H9 (cell line): ENCODE results near the gene CT45A10. TPM values are rescaled to one million over a fixed set of nuclear protein-coding genes. Genes with fewer than 3 reads are reported as not detected.

Experiments
- DNase-seq: peaks from one replicate; pipeline ENCODE4 v3.0.0-alpha.2; 2017
- H2AFZ ChIP-seq: one replicate; pipeline ENCODE4 v1.6.1; 2013; ENCODE audit warnings: mild to moderate bottlenecking, low read length, control low read depth, moderate library complexity
- H2AK5ac ChIP-seq: 2 replicates; pipeline ENCODE4 v1.6.1; 2013; ENCODE audit warnings: low read length, control low read depth, mixed read lengths; ENCODE audit not compliant: insufficient read length
- H2BK120ac ChIP-seq: one replicate; pipeline ENCODE4 v1.6.1; 2013; ENCODE audit warnings: low read depth, mild to moderate bottlenecking, low read length, control low read depth, inconsistent platforms; ENCODE audit not compliant: poor library complexity, severe bottlenecking
- H2BK12ac ChIP-seq: 2 replicates; pipeline ENCODE4 v1.6.1; 2013; ENCODE audit warnings: low read length, control low read depth, mixed read lengths, low read depth; ENCODE audit not compliant: insufficient read length
- H2BK15ac ChIP-seq: 2 replicates; pipeline ENCODE4 v1.6.1; 2013; ENCODE audit warnings: low read depth, low read length, control low read depth
- H2BK20ac ChIP-seq: one replicate; pipeline ENCODE4 v1.6.1; 2013; ENCODE audit warnings: low read depth, mild to moderate bottlenecking, low read length, control low read depth, inconsistent platforms; ENCODE audit not compliant: poor library complexity, severe bottlenecking
- H2BK5ac ChIP-seq: 2 replicates; pipeline ENCODE4 v1.6.1; 2013; ENCODE audit warnings: low read length, control low read depth, mixed read lengths; ENCODE audit not compliant: insufficient read length
- H3K14ac ChIP-seq: 2 replicates; pipeline ENCODE4 v1.6.1; 2013; ENCODE audit warnings: low read length, control low read depth; ENCODE audit not compliant: insufficient read depth
- H3K18ac ChIP-seq: 2 replicates; pipeline ENCODE4 v1.6.1; 2013; ENCODE audit warnings: low read depth, mild to moderate bottlenecking, mixed read lengths, low read length, control low read depth; ENCODE audit not compliant: insufficient read length
- H3K23ac ChIP-seq: 2 replicates; pipeline ENCODE4 v1.6.1; 2013; ENCODE audit warnings: low read length, control low read depth, mixed read lengths, low read depth; ENCODE audit not compliant: insufficient read length
- H3K23me2 ChIP-seq: 2 replicates; pipeline ENCODE4 v1.6.1; 2013; ENCODE audit warnings: low read depth, mild to moderate bottlenecking, mixed read lengths, low read length, control low read depth; ENCODE audit not compliant: insufficient read length, poor library complexity, severe bottlenecking
- H3K27ac ChIP-seq: 2 replicates; pipeline ENCODE4 v1.5.1; 2013; ENCODE audit warnings: low read length, control low read depth, mixed read lengths, low read depth; ENCODE audit not compliant: insufficient read length
- H3K27me3 ChIP-seq: 2 replicates; pipeline ENCODE4 v1.6.1; 2013; ENCODE audit warnings: low read length, control low read depth, inconsistent platforms; ENCODE audit not compliant: insufficient read depth
- H3K4ac ChIP-seq: 2 replicates; pipeline ENCODE4 v1.6.1; 2013; ENCODE audit warnings: low read depth, mild to moderate bottlenecking, control low read depth, inconsistent platforms, low read length, moderate library complexity
- H3K4me1 ChIP-seq: 2 replicates; pipeline ENCODE4 v1.6.1; 2013; ENCODE audit warnings: low read length, control low read depth, inconsistent platforms; ENCODE audit not compliant: insufficient read depth
- H3K4me2 ChIP-seq: 2 replicates; pipeline ENCODE4 v1.6.1; 2013; ENCODE audit warnings: low read length, control low read depth, mixed read lengths; ENCODE audit not compliant: insufficient read length, insufficient read depth
- H3K56ac ChIP-seq: 2 replicates; pipeline ENCODE4 v1.6.1; 2013; ENCODE audit warnings: low read depth, mild to moderate bottlenecking, mixed read lengths, low read length, control low read depth; ENCODE audit not compliant: insufficient read length
- H3K79me1 ChIP-seq: 2 replicates; pipeline ENCODE4 v1.6.1; 2013; ENCODE audit warnings: low read depth, mild to moderate bottlenecking, moderate library complexity, low read length, control low read depth, inconsistent platforms; ENCODE audit not compliant: insufficient read depth, poor library complexity, severe bottlenecking
- H3K79me2 ChIP-seq: 2 replicates; pipeline ENCODE4 v1.6.1; 2013; ENCODE audit warnings: low read length, control low read depth, inconsistent platforms; ENCODE audit not compliant: insufficient read depth
- H3K9ac ChIP-seq: 2 replicates; pipeline ENCODE4 v1.6.1; 2013; ENCODE audit warnings: low read length, control low read depth, mixed read lengths; ENCODE audit not compliant: insufficient read length; ENCODE audit errors: extremely low read depth
- H3K9me3 ChIP-seq: one replicate; pipeline ENCODE4 v1.6.1; 2013; ENCODE audit warnings: low read depth, low read length, inconsistent platforms; ENCODE audit not compliant: control insufficient read depth
- H3T11ph ChIP-seq: one replicate; pipeline ENCODE4 v1.6.1; 2013; ENCODE audit warnings: mild to moderate bottlenecking, low read length, control low read depth, inconsistent platforms
- H4K20me1 ChIP-seq: one replicate; pipeline ENCODE4 v1.6.1; 2013; ENCODE audit not compliant: control insufficient read depth, insufficient read length, insufficient read depth
- H4K5ac ChIP-seq: 2 replicates; pipeline ENCODE4 v1.6.1; 2013; ENCODE audit warnings: low read depth, mild to moderate bottlenecking, mixed read lengths, low read length, control low read depth; ENCODE audit not compliant: insufficient read length
- H4K8ac ChIP-seq: replicated peaks from 2 replicates; pipeline ENCODE4 v1.6.1; 2013; ENCODE audit warnings: low read length, control low read depth, mixed read lengths, low read depth; ENCODE audit not compliant: insufficient read length
- H4K91ac ChIP-seq: 2 replicates; pipeline ENCODE4 v1.6.1; 2013; ENCODE audit warnings: low read depth, mild to moderate bottlenecking, moderate library complexity, mixed read lengths, low read length, control low read depth; ENCODE audit not compliant: insufficient read length
- H3K27ac Mint-ChIP-seq, 3 experiments: 2 replicates in 2 of 3; 3 replicates in 1 of 3; pipeline ENCODE4 v1.8.0; 2020 to 2021; ENCODE audit warnings: mixed read lengths in 3 of 3, mild to moderate bottlenecking in 1 of 3, moderate library complexity in 1 of 3
- H3K27me3 Mint-ChIP-seq: 2 replicates; pipeline ENCODE4 v1.8.0; 2021; ENCODE audit warnings: low read depth, mild to moderate bottlenecking, moderate library complexity, mixed read lengths
- H3K36me3 Mint-ChIP-seq, 3 experiments: 2 replicates in 2 of 3; 3 replicates in 1 of 3; pipeline ENCODE4 v1.8.0; 2020 to 2021; ENCODE audit warnings: low read depth in 3 of 3, mixed read lengths in 3 of 3; ENCODE audit not compliant: insufficient read depth in 1 of 3
- H3K4me1 Mint-ChIP-seq, 2 experiments: 2 replicates each; pipeline ENCODE4 v1.8.0; 2020; ENCODE audit warnings: mixed read lengths in 2 of 2
- H3K4me3 Mint-ChIP-seq, 2 experiments: 2 replicates in 1 of 2; 3 replicates in 1 of 2; pipeline ENCODE4 v1.8.0; 2020 to 2021; ENCODE audit warnings: mild to moderate bottlenecking in 2 of 2, mixed read lengths in 2 of 2, moderate library complexity in 1 of 2
- H3K9me3 Mint-ChIP-seq, 2 experiments: 2 replicates in 1 of 2; 3 replicates in 1 of 2; pipeline ENCODE4 v1.8.0; 2020; ENCODE audit warnings: mild to moderate bottlenecking in 2 of 2, mixed read lengths in 2 of 2, moderate library complexity in 1 of 2
- CTCF ChIP-seq: fragments of 200-600 bp; sonication (generic); conservative IDR thresholded peaks from 3 replicates; pipeline ENCODE4 v1.8.0; 2021; ENCODE audit warnings: antibody characterized with exemption, mild to moderate bottlenecking
- WGBS: extraction: QIAGEN DNeasy Blood & Tissue Kit; methylation state at CpG from one replicate; pipeline ENCODE4 v1.1.7; 2013; ENCODE audit warnings: missing lambda C conversion rate, low lambda C conversion rate, mixed read lengths; ENCODE audit not compliant: insufficient read length; ENCODE audit errors: extremely low coverage; 5-methylcytosine and 5-hydroxymethylcytosine counted together
- total RNA-seq: library from RNA; stranded (reverse); gene quantifications from 2 replicates; pipeline ENCODE4 v1.2.1, GENCODE V29; 2021

CT45A10 gene
- total RNA-seq, 1 experiment from 2014 or later: not detected

- Histone ChIP-seq H4K20me1 (no peaks in the 10 kb centered on the region), H3K27me3 (no peaks in the 10 kb centered on the region), H4K8ac (no peak overlapping the region), H3K9me3 (peaks cover 68% of the 10 kb centered on the region), H3K4me1 (no peaks in the 10 kb centered on the region), H3K56ac (no peak overlapping the region), H3T11ph (no peak overlapping the region), H3K14ac (no peak overlapping the region), H2AFZ (no peak overlapping the region), H3K23me2 (no peaks in the 10 kb centered on the region), H3K18ac (no peak overlapping the region), H4K5ac (no peak overlapping the region), H3K23ac (no peak overlapping the region), H2BK20ac (no peak overlapping the region), H3K27ac (no peak overlapping the region), H2BK5ac (no peak overlapping the region), H3K9ac (no peak overlapping the region), H2BK12ac (no peak overlapping the region), H4K91ac (no peak overlapping the region), H3K4ac (no peak overlapping the region), H2BK15ac (no peak overlapping the region), H3K4me2 (no peak overlapping the region), H3K79me2 (no peaks in the 10 kb centered on the region), H2BK120ac (no peak overlapping the region), H2AK5ac (no peak overlapping the region), H3K79me1 (no peaks in the 10 kb centered on the region)
- no CpG with 5 or more reads among the region's 11 CpGs for WGBS
- H3K27ac Mint-ChIP-seq: no peak overlapping the region
- H3K4me3 Mint-ChIP-seq: no peak overlapping the region
- DNase-seq: no peak
- H3K9me3 Mint-ChIP-seq: peaks cover 63 to 79% of the 10 kb centered on the region in 2 experiments
- H3K27me3 Mint-ChIP-seq: no peaks in the 10 kb centered on the region; the same call in none of the 2 replicates
- peaks cover 3 to 20% (median 5%) of the 10 kb centered on the region in 3 experiments; a peak in 6 of 7 replicates for H3K36me3 Mint-ChIP-seq
- H3K4me1 Mint-ChIP-seq: no peaks in the 10 kb centered on the region
- no peak for TF ChIP-seq CTCF
Observed at GRCh38 chrX:135892781-135893180, 463 bp downstream of the CT45A10 start.
